GM18873 (cell line): Measurements from ENCODE around the gene TMEM9.
"Not testable (repeated sequence)": the region's sequence is repeated elsewhere in the genome, so short reads cannot be mapped to it uniquely, and the experiment has no call there.

Source experiments
- ATAC-seq: cut with Tn5 transposase; IDR thresholded peaks from one replicate; pipeline ENCODE4 v1.9.1; 2021; ENCODE audit warnings: mild to moderate bottlenecking, moderate library complexity, moderate number of reproducible peaks; ENCODE audit not compliant: unreplicated experiment, low FRiP score

TMEM9 gene

GRCh38 chr1:201175820-201176500 lies 21.7 kb upstream of the TMEM9 start:
- ATAC-seq, result no peak

- ATAC-seq, result no peak
Observed at GRCh38 chr1:201173736-201174135, 19.5 kb upstream of the TMEM9 start.

- ATAC-seq, result no peak
Observed at GRCh38 chr1:201172999-201173610, 18.8 kb upstream of the TMEM9 start.

- no peak for ATAC-seq
Observed at GRCh38 chr1:201172326-201172725, 18.1 kb upstream of the TMEM9 start.

- ATAC-seq, result peak; percentile 29
Observed at GRCh38 chr1:201171063-201172036, 17.1 kb upstream of the TMEM9 start.

GRCh38 chr1:201170533-201171062 lies 16.3 kb upstream of the TMEM9 start:
- peak; percentile 83 for ATAC-seq

- ATAC-seq, result no peak
Observed at GRCh38 chr1:201169971-201170532, 15.8 kb upstream of the TMEM9 start.

GRCh38 chr1:201169203-201169602 lies 14.9 kb upstream of the TMEM9 start:
- ATAC-seq, result no peak

GRCh38 chr1:201167041-201167991 lies 13.0 kb upstream of the TMEM9 start:
- no peak for ATAC-seq

- no peak for ATAC-seq
Observed at GRCh38 chr1:201164645-201165044, 10.4 kb upstream of the TMEM9 start.

GRCh38 chr1:201163707-201164106 lies 9.4 kb upstream of the TMEM9 start:
- no peak for ATAC-seq

- not testable (repeated sequence) for ATAC-seq
Observed at GRCh38 chr1:201163036-201163435, 8.8 kb upstream of the TMEM9 start.

GRCh38 chr1:201157949-201158348 lies 3.7 kb upstream of the TMEM9 start:
- no peak for ATAC-seq

GRCh38 chr1:201156819-201157218 lies 2.5 kb upstream of the TMEM9 start:
- ATAC-seq, result no peak

- ATAC-seq, result no peak
Observed at GRCh38 chr1:201156346-201156745, 2.1 kb upstream of the TMEM9 start.

GRCh38 chr1:201155354-201155753 lies 1.1 kb upstream of the TMEM9 start:
- ATAC-seq, result no peak

- peak; percentile 37 for ATAC-seq
Observed at GRCh38 chr1:201153474-201154388, 543 bp downstream of the TMEM9 start.

- ATAC-seq, result no peak
Observed at GRCh38 chr1:201149400-201149799, 4.9 kb downstream of the TMEM9 start.
